NOMO-1 treated with dmso at 0.1 percent for 144 hours (cell line): ENCODE results near the gene ANKRD18A.
"Not testable (repeated sequence)": the region's sequence is repeated elsewhere in the genome, so short reads cannot be mapped to it uniquely, and the experiment has no call there.

Experiments used
- DNase-seq: peaks from one replicate; lab custom pipeline; 2025; ENCODE audit not compliant: unreplicated experiment; lab: John Stamatoyannopoulos, UW

ANKRD18A gene

DNA sequence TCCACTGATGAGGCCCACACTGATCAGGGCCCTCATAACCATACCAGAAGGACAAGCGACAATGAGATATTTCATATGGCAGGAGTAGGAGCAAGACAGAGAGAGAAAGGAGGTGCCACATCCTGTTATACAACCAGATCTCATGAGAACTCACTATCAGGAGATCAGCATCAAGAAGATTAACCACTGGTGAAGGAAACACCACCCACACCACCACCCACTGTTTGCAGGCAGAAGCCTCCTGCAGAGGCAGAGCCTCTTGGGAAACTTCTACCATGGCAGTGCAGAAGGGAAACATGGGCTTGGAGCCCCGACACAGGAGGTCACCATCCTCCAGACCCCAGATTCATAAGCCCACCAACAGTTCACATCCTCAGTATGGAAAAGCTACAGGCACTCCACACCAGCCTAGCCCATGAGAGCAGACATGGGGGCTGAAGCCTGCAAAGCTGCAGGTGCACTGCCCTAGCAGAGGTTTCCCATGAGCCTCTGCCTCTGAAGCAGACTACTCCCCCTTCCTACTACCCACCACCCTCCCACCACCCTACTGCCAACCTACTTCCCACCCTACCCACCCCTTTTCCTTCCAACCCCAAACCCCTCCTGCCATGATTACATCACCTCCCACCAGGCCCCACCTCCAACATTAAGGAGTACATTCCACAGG lies 73.8 kb downstream of the ANKRD18A start:
- DNase-seq, result not testable (repeated sequence)

DNA sequence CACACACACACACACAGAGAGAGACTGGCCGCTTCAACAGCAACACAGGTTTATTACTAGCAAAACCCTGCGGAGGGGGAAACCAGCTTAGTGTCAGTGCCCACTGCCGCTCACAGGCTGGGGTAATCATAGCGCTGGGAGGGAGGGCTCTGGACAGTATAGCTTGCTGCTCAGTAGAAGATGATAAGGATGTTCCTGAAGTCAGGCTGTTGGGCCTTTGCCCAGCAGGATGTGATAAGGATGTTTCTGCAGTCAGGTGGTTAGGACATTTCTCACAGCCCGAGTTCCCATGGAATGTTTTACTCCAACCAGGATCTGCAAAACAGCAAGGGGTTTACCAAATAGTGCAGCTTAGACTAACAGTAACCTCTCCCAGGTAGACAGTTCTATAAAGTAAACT lies 79.9 kb downstream of the ANKRD18A start:
- not testable (repeated sequence) for DNase-seq

DNA sequence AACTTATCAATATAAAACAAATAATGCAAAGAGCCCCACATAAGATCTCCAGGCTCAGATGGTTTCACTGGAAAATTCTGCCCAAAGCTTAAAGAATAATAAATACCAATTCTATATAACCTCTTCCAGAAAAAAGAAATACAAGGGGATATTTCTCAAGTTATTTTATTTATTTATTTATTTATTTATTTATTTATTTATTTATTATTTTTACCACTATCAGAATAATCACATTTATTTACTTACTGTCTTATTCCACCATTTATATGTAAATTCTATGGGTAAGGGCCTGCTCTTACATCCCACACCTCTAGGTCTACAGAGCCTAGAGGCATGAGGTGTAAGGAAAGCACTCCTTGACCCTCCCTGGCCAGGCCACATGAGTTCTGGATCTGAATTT lies 91.1 kb downstream of the ANKRD18A start:
- no peak for DNase-seq

GRCh38 chr9:38527503-38527902 lies 92.9 kb downstream of the ANKRD18A start:
- DNase-seq, result no peak

GRCh38 chr9:38526591-38526990 lies 93.8 kb downstream of the ANKRD18A start:
- no peak for DNase-seq

- DNase-seq, result no peak
Measured at GRCh38 chr9:38523121-38523520, 97.3 kb downstream of the ANKRD18A start.

- no peak for DNase-seq
Measured at GRCh38 chr9:38521762-38522161, 98.6 kb downstream of the ANKRD18A start.
